IMR-90 (cell line): ENCODE data around the gene P4HA2. TPM values are rescaled to one million over a fixed set of nuclear protein-coding genes. Genes with fewer than 3 reads are reported as not detected.
A peak's percentile ranks its signal among the peaks of the same experiment; 100 is the strongest.
"Not testable (repeated sequence)": the region's sequence is repeated elsewhere in the genome, so short reads cannot be mapped to it uniquely, and the experiment has no call there.

Experiments used
- ATAC-seq: fragments of 200-7000 bp; cut with Tn5 transposase; 2 replicates; pipeline ENCODE4 v1.9.1; 2020; ENCODE audit warnings: low read depth, mild to moderate bottlenecking, moderate library complexity
- BruUV-seq: library from RNA; stranded (reverse); fragments of 400-500 nt; replicated peaks from 2 replicates; lab custom pipeline; 2021; lab: Mats Ljungman, UMichigan
- CTCF ChIA-PET: fragments of 300-600 bp; formaldehyde crosslinking; extraction: SDS; loops from one replicate; lab custom pipeline; 2021; ENCODE audit warnings: antibody characterized with exemption; lab: Yijun Ruan, JAX
- POLR2A ChIA-PET: fragments of 300-600 bp; sonication (Branson Sonifier 250); formaldehyde crosslinking; loops from one replicate; lab custom pipeline; 2022; ENCODE audit warnings: antibody characterized with exemption; ENCODE audit not compliant: unreplicated experiment; lab: Charles Lee
- DNase-seq: peaks from one replicate; pipeline ENCODE4 v3.0.0; 2013
- H2AFZ ChIP-seq: replicated peaks from 2 replicates; pipeline ENCODE3; 2013; ENCODE audit warnings: low read length, mild to moderate bottlenecking; ENCODE audit not compliant: poor library complexity
- H2AK5ac ChIP-seq: 2 replicates; pipeline ENCODE4 v1.6.1; 2013; ENCODE audit warnings: low read depth, low read length, inconsistent platforms
- H2AK9ac ChIP-seq: replicated peaks from 2 replicates; pipeline ENCODE3; 2013; ENCODE audit warnings: mild to moderate bottlenecking, low read depth, low read length, moderate library complexity; ENCODE audit not compliant: poor library complexity
- H2BK120ac ChIP-seq: 2 replicates; pipeline ENCODE4 v1.6.1; 2013; ENCODE audit warnings: low read depth, low read length, inconsistent platforms
- H2BK15ac ChIP-seq: 3 replicates; pipeline ENCODE4 v1.6.1; 2013; ENCODE audit warnings: low read depth, low read length, inconsistent platforms
- H2BK20ac ChIP-seq: 2 replicates; pipeline ENCODE4 v1.6.1; 2013; ENCODE audit warnings: low read depth, mild to moderate bottlenecking, inconsistent platforms, low read length, moderate library complexity
- H2BK5ac ChIP-seq: 2 replicates; pipeline ENCODE4 v1.6.1; 2013; ENCODE audit warnings: mild to moderate bottlenecking, low read depth, low read length, inconsistent platforms; ENCODE audit not compliant: poor library complexity, severe bottlenecking
- H3K14ac ChIP-seq: replicated peaks from 2 replicates; pipeline ENCODE4 v1.6.1; 2013; ENCODE audit warnings: low read depth, low read length, inconsistent platforms
- H3K18ac ChIP-seq: 2 replicates; pipeline ENCODE4 v1.6.1; 2013; ENCODE audit warnings: low read depth, low read length, control low read depth
- H3K23ac ChIP-seq: 2 replicates; pipeline ENCODE4 v1.6.1; 2013; ENCODE audit warnings: low read depth, low read length, inconsistent platforms
- H3K27ac ChIP-seq: 2 replicates; pipeline ENCODE4 v1.5.1; 2013; ENCODE audit warnings: mild to moderate bottlenecking, control low read depth, low read length; ENCODE audit not compliant: insufficient read depth
- H3K27me3 ChIP-seq: 2 replicates; pipeline ENCODE4 v1.6.1; 2013; ENCODE audit warnings: low read length; ENCODE audit not compliant: control insufficient read depth, insufficient read depth
- H3K36me3 ChIP-seq: 2 replicates; pipeline ENCODE4 v1.6.1; 2013; ENCODE audit warnings: low read length, mixed read lengths; ENCODE audit not compliant: control insufficient read depth, insufficient read depth
- H3K4ac ChIP-seq: 2 replicates; pipeline ENCODE4 v1.6.1; 2013; ENCODE audit warnings: low read depth, low read length, inconsistent platforms
- H3K4me1 ChIP-seq: 2 replicates; pipeline ENCODE4 v1.6.1; 2013; ENCODE audit warnings: low read length, mixed read lengths; ENCODE audit not compliant: control insufficient read depth, insufficient read depth
- H3K4me2 ChIP-seq: 2 replicates; pipeline ENCODE4 v1.6.1; 2013; ENCODE audit warnings: low read depth, mild to moderate bottlenecking, control low read depth, low read length, moderate library complexity
- H3K4me3 ChIP-seq: 2 replicates; pipeline ENCODE4 v1.5.1; 2013; ENCODE audit warnings: low read depth, mild to moderate bottlenecking, control low read depth, low read length, moderate library complexity; ENCODE audit not compliant: insufficient read depth
- H3K56ac ChIP-seq: 2 replicates; pipeline ENCODE4 v1.6.1; 2013; ENCODE audit warnings: low read length, inconsistent platforms; ENCODE audit not compliant: insufficient read depth; ENCODE audit errors: extremely low read depth
- H3K79me1 ChIP-seq, 2 experiments: 2 replicates each; pipeline ENCODE4 v1.6.1; 2013; ENCODE audit warnings: low read length in 2 of 2, inconsistent platforms in 1 of 2, low read depth in 1 of 2
- H3K9ac ChIP-seq: 2 replicates; pipeline ENCODE4 v1.6.1; 2013; ENCODE audit warnings: low read depth, low read length, control low read depth
- H3K9me1 ChIP-seq: 2 replicates; pipeline ENCODE4 v1.6.1; 2013; ENCODE audit warnings: low read length, inconsistent platforms; ENCODE audit not compliant: insufficient read depth
- H3K9me3 ChIP-seq: 2 replicates; pipeline ENCODE4 v1.6.1; 2013; ENCODE audit warnings: low read length; ENCODE audit not compliant: control insufficient read depth, insufficient read depth
- H4K20me1 ChIP-seq: 2 replicates; pipeline ENCODE4 v1.6.1; 2013; ENCODE audit warnings: low read length, inconsistent platforms; ENCODE audit not compliant: insufficient read depth
- H4K5ac ChIP-seq: 2 replicates; pipeline ENCODE4 v1.6.1; 2013; ENCODE audit warnings: mild to moderate bottlenecking, low read depth, low read length, control low read depth
- H4K8ac ChIP-seq, 2 experiments: 2 replicates each; pipeline ENCODE4 v1.6.1; 2013; ENCODE audit warnings: low read depth in 2 of 2, low read length in 2 of 2, control low read depth in 1 of 2, inconsistent platforms in 1 of 2
- H4K91ac ChIP-seq: 2 replicates; pipeline ENCODE4 v1.6.1; 2013; ENCODE audit warnings: low read depth, low read length, inconsistent platforms; ENCODE audit not compliant: insufficient read depth
- MAFK ChIP-seq: IDR thresholded peaks from 2 replicates; pipeline ENCODE4 v1.6.1; 2012; ENCODE audit warnings: low read depth, low read length, improper control_type of control experiment
- RAD21 ChIP-seq: IDR thresholded peaks from 2 replicates; pipeline ENCODE4 v1.6.1; 2012; ENCODE audit warnings: low read length, improper control_type of control experiment
- RFX5 ChIP-seq: IDR thresholded peaks from 2 replicates; pipeline ENCODE4 v1.8.0; 2012; ENCODE audit warnings: low read depth, mild to moderate bottlenecking, low read length, moderate library complexity
- SMC3 ChIP-seq: fragments of 150-350 bp; IDR thresholded peaks from 2 replicates; pipeline ENCODE4 v1.6.1; 2016; ENCODE audit warnings: low read depth, mild to moderate bottlenecking, antibody characterized with exemption, low read length, moderate library complexity
- WGBS, 2 experiments: methylation state at CpG; one replicate each; pipeline versions ENCODE4 v1.1.5 to v1.1.7; 2013; ENCODE audit warnings: missing lambda C conversion rate in 2 of 2; ENCODE audit not compliant: insufficient read length in 1 of 2; ENCODE audit errors: extremely low coverage in 2 of 2; 5-methylcytosine and 5-hydroxymethylcytosine counted together
- dilution Hi-C: fragments of 300-500 bp; cut with HindIII; formaldehyde crosslinking; loops from one replicate; pipeline ENCODE4 v1.14.3; 2018; ENCODE audit warnings: low sequenced_read_pairs; ENCODE audit not compliant: unreplicated experiment
- in situ Hi-C: fragments of 300-500 bp; cut with MboI; formaldehyde crosslinking; loops from 3 replicates; pipeline ENCODE4 v1.14.3; 2019; ENCODE audit warnings: low sequenced_read_pairs, inconsistent platforms, mixed read lengths
- intact Hi-C: fragments of 100-400 bp; cut with micrococcal nuclease; formaldehyde crosslinking; loops from 2 replicates; pipeline ENCODE4 v1.10.0; 2022
- polyA plus RNA-seq, 3 experiments: library from polyadenylated mRNA; depleted of rRNA; stranded (reverse); fragments of >200 nt; gene quantifications; 2 replicates each; pipeline ENCODE4 v1.2.3, GENCODE V29; 2012; ENCODE audit warnings: low replicate concordance in 1 of 3
- total RNA-seq: library from RNA; depleted of rRNA; stranded (reverse); fragments of >200 nt; gene quantifications from 2 replicates; pipeline ENCODE4 v1.2.3, GENCODE V29; 2012

Gene P4HA2
- total and polyA plus RNA-seq, 2 of the 4 experiments (the other 2 are of a cell fraction): 186 to 225 TPM

- H3K9ac ChIP-seq: no peak overlapping the region
- H3K4ac ChIP-seq: no peak overlapping the region
- intact Hi-C loops (no loop called here), in situ Hi-C loops (no loop called here), dilution Hi-C loops (no loop called here)
- H3K27me3 ChIP-seq: no peaks in the 10 kb centered on the region
- TF ChIP-seq MAFK (peak; percentile 66), RFX5 (no peak), RAD21 (no peak), SMC3 (no peak)
- no peak for ATAC-seq
- DNase-seq: no peak
- no peak overlapping the region for H3K4me3 ChIP-seq
- H4K8ac ChIP-seq: no peak overlapping the region
- H3K4me1 ChIP-seq: no peaks in the 10 kb centered on the region
- peaks cover 3% of the 10 kb centered on the region; the same call in 1 of the 2 replicates for H3K9me3 ChIP-seq
- H2AFZ ChIP-seq: no peak overlapping the region
- no peak overlapping the region for H3K27ac ChIP-seq
- H2BK5ac ChIP-seq: no peak overlapping the region
- no peak overlapping the region for H3K14ac ChIP-seq
- H4K5ac ChIP-seq: no peak overlapping the region
- ChIA-PET CTCF (interaction anchor here (1.1 kb wide), 1 partner anchor 18 kb away, joined by 4 read pairs; no protein-coding TSS in a partner anchor), POLR2A (no interaction called here)
- no peaks in the 10 kb centered on the region for H3K79me1 ChIP-seq
- no peak overlapping the region for H2BK20ac ChIP-seq
- H4K20me1 ChIP-seq: no peaks in the 10 kb centered on the region
- no TSS peak for BruUV-seq
- no peak overlapping the region for H4K91ac ChIP-seq
- H2AK9ac ChIP-seq: no peak overlapping the region
- no peaks in the 10 kb centered on the region for H3K36me3 ChIP-seq
- no peak overlapping the region for H3K18ac ChIP-seq
- H2BK15ac ChIP-seq: no peak overlapping the region
- H3K56ac ChIP-seq: no peak overlapping the region
- no peaks in the 10 kb centered on the region for H3K9me1 ChIP-seq
- H3K4me2 ChIP-seq: no peak overlapping the region
- no CpG with 5 or more reads among the region's 1 CpG for WGBS, 2 experiments
- no peak overlapping the region for H3K23ac ChIP-seq
- no peak overlapping the region for H2AK5ac ChIP-seq
- no peak overlapping the region for H2BK120ac ChIP-seq
These were observed 64.7 kb downstream of the P4HA2 start for GRCh38 chr5:132162945-132163344.

GRCh38 chr5:132161574-132162326, 65.9 kb downstream of the P4HA2 start:
- H3K23ac ChIP-seq, H3K79me1 ChIP-seq, H2AFZ ChIP-seq, DNase-seq, H3K4me2 ChIP-seq, ATAC-seq, H2BK15ac ChIP-seq, H2AK5ac ChIP-seq, dilution Hi-C loops, H3K36me3 ChIP-seq, H3K27ac ChIP-seq, BruUV-seq, H4K5ac ChIP-seq, H4K20me1 ChIP-seq, H3K4me1 ChIP-seq, H3K4ac ChIP-seq, H3K9me1 ChIP-seq, H3K18ac ChIP-seq, H2AK9ac ChIP-seq, H4K91ac ChIP-seq, H3K27me3 ChIP-seq, H3K4me3 ChIP-seq, H3K9me3 ChIP-seq, H2BK120ac ChIP-seq, H3K56ac ChIP-seq, H2BK5ac ChIP-seq, H3K14ac ChIP-seq, H3K9ac ChIP-seq, in situ Hi-C loops, H2BK20ac ChIP-seq, intact Hi-C loops, H4K8ac ChIP-seq, POLR2A ChIA-PET: not testable (repeated sequence)
- WGBS, 2 experiments: no CpG with 5 or more reads among the region's 5 CpGs
- CTCF ChIA-PET: interaction anchor here (1.1 kb wide), 1 partner anchor 19 kb away, joined by 4 read pairs; no protein-coding TSS in a partner anchor
